NCI-H510A treated with DMSO at 0.1 percent for 48 hours (cell line): ENCODE results near the gene S100A7.

Experiments used
- DNase-seq: peaks from one replicate; lab custom pipeline; 2025; lab: John Stamatoyannopoulos, UW

S100A7 gene

GRCh38 chr1:153460551-153460950, at the start of gene S100A7:
Gene S100A7, minus strand, starts transcription at chr1:153460651. Its CDS starts 1,638 bp downstream, at chr1:153459013.
- no peak for DNase-seq

DNA sequence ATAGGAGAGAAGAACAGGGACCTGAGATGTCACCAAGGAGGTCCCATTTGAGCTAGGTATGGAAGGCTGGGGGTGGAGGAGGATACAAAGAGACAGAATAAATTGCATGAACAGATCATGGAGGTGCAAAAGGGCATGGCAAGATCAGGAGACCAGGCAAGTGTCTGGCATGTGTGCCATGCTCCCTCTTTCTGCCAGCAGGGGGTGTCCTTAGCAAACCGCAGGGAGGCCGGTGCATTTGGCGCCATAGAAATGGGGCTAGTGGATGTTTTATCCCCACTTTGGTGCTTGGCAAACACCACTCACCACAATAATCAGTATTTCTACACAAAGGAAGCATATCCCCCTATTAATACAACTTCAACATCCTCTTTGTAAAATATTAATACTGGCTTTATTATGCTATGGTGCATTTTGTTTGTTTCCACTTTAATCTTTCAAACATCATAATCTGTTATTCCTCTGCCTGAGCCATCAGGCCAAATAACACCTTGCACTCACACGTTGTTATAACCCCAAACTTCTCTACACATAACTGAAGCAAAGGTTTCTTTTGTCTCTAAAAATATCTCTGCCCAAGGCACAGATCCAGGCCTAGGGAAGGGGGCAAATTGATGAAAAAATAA, 49.4 kb upstream of the S100A7 start:
- peak; percentile 47 for DNase-seq

- no peak for DNase-seq
Observed at GRCh38 chr1:153509036-153509435, 48.6 kb upstream of the S100A7 start.

DNA sequence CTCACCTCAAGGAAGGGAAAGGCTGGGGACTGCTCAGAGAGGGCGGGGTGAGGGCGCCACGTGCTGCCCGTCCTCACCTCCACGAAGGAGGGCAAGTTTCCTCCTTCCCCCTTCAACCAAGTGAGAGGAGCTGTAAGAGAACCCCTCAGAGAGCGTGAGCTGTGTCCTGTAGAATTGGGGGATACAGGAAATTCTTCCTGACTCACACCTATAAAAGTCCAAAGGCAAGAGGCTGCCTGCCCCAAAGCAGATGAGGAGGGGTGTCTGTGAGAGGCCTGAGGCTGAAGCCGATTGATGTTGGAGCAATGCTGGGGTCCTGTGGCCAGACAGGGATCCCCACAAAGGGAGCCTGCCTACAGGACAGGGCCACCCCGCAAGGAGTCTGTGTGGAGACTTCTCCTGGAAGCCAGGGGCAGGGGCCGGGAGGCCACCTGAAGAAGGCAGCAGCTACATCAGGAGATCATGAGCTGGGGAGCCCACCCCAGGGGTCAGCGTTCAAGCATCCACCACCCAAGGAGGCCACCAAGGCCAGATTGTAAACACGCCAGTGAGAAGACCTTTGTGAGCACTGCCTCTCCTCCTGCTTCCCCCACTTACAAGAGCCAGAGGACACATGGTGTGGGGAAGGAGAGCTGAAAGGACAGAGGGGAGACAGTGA, 47.6 kb upstream of the S100A7 start:
- DNase-seq, result no peak

DNA sequence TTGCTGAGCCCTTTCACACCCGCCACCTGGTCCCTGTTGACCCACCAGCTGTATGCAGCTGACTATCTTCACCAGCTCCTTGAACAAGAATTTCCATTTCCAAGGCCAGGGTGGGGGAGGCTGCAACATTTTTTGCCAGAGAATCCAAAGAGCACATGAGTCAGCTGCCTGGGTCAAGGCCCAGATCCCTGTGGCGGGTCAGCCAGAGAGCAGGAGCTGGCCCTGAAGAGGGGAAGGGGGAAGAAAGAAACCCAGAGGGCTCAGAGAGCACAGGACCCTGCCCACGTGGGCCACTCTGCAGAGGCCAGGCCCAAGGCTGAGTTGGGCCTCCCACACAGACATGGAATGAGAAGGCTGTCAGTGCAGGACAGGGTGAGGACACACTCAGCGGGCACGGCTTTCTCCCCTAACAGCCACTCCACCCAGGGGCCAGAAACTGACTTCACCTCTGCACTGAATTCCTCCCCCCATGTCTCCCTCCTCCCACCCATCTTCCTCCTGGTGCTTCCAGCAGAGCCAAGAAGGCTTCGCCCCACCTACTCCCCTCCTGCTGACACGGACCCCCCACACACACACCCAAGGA, 46.5 kb upstream of the S100A7 start:
- DNase-seq, result no peak

DNA sequence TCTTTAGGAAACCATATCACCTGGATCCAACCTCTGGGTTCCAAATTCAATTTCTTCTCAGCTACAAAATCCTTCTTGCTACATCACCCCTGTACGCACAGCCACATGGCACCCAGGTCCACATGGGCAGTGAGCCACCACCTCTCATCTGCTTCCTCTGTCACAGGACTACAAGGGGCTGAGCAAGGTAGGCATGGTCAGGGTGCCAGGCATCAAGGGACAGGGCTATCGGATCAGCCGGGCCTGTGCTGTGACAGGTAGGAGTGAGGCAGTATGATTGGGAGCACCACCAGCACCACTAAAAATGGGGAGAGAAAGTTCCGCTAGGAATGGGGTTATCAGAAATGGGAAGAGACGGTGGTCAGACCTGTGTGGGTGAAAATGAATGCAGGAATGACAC, 45.9 kb upstream of the S100A7 start:
- DNase-seq, result no peak

- DNase-seq, result no peak
Observed at GRCh38 chr1:153505576-153505975, 45.1 kb upstream of the S100A7 start.

GRCh38 chr1:153503766-153504165, 43.3 kb upstream of the S100A7 start:
- no peak for DNase-seq

GRCh38 chr1:153498746-153499145, 38.3 kb upstream of the S100A7 start:
- DNase-seq, result no peak

DNA sequence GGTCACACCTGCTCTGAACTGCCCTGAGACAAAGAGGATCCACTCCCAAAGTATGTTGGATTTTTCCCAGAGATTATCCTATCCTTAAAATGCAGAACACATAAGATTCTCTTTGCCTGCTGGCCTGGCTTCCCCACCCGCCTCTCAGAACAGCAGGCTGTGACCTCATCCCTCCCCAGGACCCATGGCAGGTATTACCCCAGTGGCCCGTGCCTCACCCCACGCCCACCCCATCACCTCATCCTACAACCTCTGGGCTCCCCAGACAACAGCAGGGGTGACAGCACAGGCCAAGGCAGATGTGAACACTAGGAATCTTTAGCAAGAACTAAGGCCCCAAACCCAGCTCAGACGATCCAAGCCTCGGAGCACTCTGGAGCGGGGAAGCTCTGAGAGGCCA, 35.1 kb upstream of the S100A7 start:
- DNase-seq, result no peak

- DNase-seq, result peak; percentile 84
Observed at GRCh38 chr1:153494976-153495535, 34.6 kb upstream of the S100A7 start.

DNA sequence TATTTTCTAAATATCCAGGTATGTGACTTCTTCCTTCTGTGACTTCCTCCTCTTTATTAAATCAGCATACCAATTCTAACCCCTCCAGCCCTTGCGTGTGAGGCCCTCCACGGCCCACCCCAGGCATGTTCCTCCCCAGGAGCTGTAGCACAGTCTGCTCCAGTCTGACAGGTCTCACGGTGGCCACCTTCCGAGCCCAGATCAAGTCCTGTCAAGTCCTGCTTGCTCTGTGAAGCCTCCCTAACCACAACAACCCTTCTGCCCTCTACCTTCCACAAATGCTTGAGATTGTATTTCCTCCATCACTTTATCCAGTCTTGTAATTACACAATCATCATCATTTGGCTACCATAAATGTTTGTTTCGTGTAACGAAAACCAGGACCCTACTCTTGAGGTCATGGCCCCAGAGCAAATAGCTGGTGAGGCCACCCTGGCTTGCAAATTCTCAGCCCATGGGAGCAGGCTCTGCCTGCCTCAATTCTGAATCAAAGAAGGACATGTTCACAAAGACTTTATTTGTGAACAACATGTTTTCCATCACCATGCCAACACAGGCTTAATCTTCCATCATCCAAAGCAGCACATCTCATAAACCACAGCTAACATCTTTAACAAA, 33.0 kb upstream of the S100A7 start:
- DNase-seq, result no peak

DNA sequence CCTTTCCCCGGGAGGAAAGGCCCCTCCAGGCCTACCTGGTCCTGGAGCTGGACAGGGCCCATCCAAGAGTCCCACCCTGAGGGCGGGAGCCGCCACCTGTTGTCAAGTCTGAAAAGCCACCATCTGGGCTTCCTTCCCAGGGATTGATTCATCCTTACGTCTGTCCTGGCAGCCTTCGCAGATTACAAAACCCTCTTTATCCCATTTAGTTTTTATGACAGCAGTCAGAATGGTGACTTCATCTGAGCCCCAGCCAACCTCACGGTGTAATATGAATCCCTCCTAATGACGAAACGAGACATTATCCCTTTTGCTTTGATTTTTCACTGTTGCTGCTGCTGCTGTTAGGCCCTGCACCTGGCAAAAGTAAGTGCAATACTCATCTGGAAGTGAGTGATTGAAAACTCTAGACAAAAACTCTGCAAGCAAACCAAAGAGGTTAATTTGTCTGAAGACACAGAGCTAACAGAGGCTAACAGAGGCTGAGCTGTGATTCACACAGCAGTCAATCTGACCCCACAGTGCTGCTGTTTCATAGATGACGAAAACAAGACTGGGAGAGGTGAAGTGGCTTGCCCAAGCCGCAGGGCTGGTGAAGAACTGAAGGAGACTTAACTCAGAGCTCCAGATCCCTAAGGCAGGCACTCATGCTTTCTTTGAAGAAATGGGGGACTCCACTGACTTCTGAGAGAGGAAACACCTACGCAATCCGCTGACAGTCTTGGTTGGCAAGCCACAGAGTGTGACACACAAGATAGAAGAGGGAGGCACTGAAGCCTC, 30.0 kb upstream of the S100A7 start:
- DNase-seq, result no peak

GRCh38 chr1:153488731-153489130, 28.3 kb upstream of the S100A7 start:
- DNase-seq, result no peak

DNA sequence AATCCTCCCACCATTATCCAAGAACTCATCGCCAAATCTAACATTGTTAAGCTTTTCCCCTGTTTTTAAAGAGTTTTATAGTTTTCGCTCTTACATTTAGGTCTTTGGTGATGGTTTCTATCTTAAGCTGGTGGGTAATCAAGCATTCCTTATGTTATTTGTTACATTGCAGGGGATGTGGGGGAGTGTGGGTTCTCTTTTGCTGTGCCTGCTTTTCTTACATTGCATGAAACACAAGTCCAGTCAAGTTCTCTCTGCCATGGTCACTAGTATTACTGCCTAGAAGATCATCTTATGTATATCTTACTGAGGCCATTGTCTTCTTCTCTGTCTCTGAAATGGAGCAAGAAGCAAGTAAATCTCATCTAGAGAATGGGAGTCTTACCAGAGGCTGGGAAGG, 27.3 kb upstream of the S100A7 start:
- no peak for DNase-seq

DNA sequence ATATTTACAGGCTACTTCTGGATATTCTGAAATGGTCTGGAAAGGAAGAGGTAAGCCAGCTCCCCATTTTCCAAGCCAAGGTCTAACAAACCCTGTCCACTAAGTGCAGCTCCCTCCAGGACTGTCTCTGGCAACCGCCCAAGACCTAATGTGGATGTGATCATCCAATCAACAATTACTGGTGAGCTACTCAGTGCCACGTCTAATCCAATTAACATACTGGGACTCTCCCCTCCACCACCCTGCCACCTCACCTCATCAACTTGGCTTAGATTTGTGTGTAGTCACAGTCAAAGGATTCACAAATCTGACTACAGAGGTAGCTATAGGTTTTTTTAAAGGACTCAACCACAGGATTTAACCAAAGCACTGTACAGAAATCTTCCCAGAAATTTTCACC, 25.4 kb upstream of the S100A7 start:
- DNase-seq, result peak; percentile 6

- DNase-seq, result peak; percentile 85
Observed at GRCh38 chr1:153483776-153484175, 23.3 kb upstream of the S100A7 start.

- DNase-seq, result no peak
Observed at GRCh38 chr1:153481124-153481523, 20.7 kb upstream of the S100A7 start.

DNA sequence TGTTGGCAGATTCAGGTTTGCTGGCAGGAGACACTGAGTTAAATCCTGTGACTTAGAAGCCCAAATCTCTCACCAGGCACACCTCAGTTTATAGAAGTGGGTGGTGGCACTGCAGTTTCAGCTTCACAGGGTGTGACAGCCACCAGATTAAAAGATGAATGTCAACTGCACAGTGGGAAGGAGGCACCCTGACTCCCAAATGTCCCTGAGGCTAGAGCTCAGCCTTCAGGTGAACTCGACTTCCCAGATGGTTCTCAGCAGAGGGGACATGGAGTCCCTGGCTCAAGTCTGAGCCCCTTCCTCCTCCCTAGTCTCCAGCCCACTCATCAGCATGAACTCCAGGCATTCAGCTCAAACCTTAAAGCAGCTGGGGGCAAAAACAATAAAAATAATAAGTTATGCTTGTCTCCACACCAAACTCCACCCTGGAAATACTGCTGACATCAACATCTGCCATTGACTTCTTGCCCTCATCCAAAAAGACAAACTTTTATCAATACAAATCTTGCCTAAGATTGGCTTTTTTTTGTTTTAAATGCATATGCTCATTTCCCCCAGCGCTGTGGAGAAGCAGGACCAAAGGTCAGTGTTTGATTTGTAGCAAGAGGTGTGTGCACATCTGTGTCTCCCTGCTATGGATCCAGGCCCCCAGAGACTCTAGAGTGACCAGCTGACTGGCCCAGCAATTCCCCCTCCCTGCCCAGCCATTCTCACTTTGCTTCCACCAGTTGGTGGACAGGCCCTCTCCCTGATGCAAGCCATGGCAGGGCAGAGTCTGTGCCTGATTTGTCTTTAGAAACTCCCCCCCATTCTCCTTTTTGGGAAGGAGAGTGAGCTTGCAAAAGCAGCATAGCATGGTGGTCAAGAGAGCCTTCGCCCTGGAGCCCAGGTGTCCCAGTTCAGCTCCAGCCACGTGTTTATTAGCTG, 18.5 kb upstream of the S100A7 start:
- no peak for DNase-seq

DNA sequence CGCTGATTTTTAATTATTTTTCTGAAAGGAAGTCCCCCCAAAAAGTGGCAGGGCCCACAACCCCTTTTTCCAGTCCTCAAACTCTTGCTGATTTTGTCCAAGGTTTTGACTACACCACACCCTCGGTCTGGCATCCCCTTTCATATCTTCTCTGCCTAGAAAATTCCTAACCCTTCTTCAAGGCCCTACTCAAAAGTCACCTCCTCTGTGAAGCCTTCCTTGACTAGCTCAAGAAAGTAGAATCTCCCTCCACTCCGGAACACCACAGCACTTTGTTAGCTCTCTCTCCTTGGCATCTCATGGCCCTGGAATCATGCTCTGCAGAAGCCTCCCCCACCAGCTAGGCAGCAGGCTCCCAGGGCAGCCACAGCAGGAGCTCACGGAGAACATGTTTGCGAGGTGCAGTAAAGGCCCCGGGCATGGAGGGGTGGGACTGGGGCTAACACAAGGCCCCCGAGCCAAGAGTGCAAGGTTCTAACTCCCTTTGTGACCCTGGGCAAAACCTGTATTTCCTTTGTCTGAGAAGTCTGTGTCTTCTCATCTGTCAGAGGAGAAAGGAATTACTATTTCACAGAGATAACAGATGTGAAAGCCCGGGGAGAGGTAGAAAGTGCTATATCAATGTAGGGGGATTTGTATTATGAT, 17.7 kb upstream of the S100A7 start:
- no peak for DNase-seq
